Neuronal stem cell (in vitro differentiated cells): ENCODE results near the gene IDNK.

Experiments used
- DNase-seq: peaks from one replicate; pipeline ENCODE4 v3.0.0-alpha.2; 2013; ENCODE audit warnings: low spot score
- H2AFZ ChIP-seq: one replicate; pipeline ENCODE4 v1.6.1; 2013; ENCODE audit warnings: mild to moderate bottlenecking, low read length, inconsistent platforms
- H2AK5ac ChIP-seq: 2 replicates; pipeline ENCODE4 v1.6.1; 2013; ENCODE audit warnings: low read depth, mild to moderate bottlenecking, inconsistent platforms, low read length, moderate library complexity, mixed read lengths
- H2BK120ac ChIP-seq: 2 replicates; pipeline ENCODE4 v1.6.1; 2013; ENCODE audit warnings: low read depth, mild to moderate bottlenecking, inconsistent platforms, low read length, moderate library complexity, mixed read lengths
- H2BK12ac ChIP-seq: one replicate; pipeline ENCODE4 v1.6.1; 2013; ENCODE audit warnings: low read length, inconsistent platforms
- H2BK15ac ChIP-seq: 2 replicates; pipeline ENCODE4 v1.6.1; 2013; ENCODE audit warnings: mild to moderate bottlenecking, low read length, inconsistent platforms, mixed read lengths
- H2BK5ac ChIP-seq: one replicate; pipeline ENCODE4 v1.6.1; 2013; ENCODE audit warnings: inconsistent platforms, mild to moderate bottlenecking, low read length, moderate library complexity
- H3K14ac ChIP-seq: one replicate; pipeline ENCODE4 v1.6.1; 2013; ENCODE audit warnings: low read length, inconsistent platforms
- H3K18ac ChIP-seq: 2 replicates; pipeline ENCODE4 v1.6.1; 2013; ENCODE audit warnings: low read length, inconsistent platforms
- H3K23ac ChIP-seq: 2 replicates; pipeline ENCODE4 v1.6.1; 2013; ENCODE audit warnings: low read depth, mild to moderate bottlenecking, mixed read lengths, low read length, inconsistent platforms; ENCODE audit not compliant: poor library complexity
- H3K27ac ChIP-seq: replicated peaks from 3 replicates; pipeline ENCODE4 v1.5.1; 2013; ENCODE audit warnings: low read length, inconsistent platforms
- H3K27me3 ChIP-seq, 3 experiments: 2 replicates each; pipeline ENCODE4 v1.6.1; 2013; ENCODE audit warnings: low read length in 3 of 3, mild to moderate bottlenecking in 2 of 3, inconsistent platforms in 1 of 3, low read depth in 1 of 3, mixed read lengths in 1 of 3, moderate library complexity in 1 of 3; ENCODE audit not compliant: control insufficient read depth in 3 of 3, insufficient read depth in 3 of 3
- H3K36me3 ChIP-seq, 2 donors: replicated peaks in 1 of 2; 2 replicates each; pipeline ENCODE4 v1.6.1; 2013; ENCODE audit warnings: low read length in 2 of 2; ENCODE audit not compliant: control insufficient read depth in 2 of 2, insufficient read depth in 2 of 2
- H3K4ac ChIP-seq: 2 replicates; pipeline ENCODE4 v1.6.1; 2013; ENCODE audit warnings: inconsistent platforms, mild to moderate bottlenecking, low read length, moderate library complexity
- H3K4me1 ChIP-seq, 2 donors: 1 replicate in 1 of 2; 2 replicates in 1 of 2; pipeline ENCODE4 v1.6.1; 2013; ENCODE audit warnings: low read length in 2 of 2, low read depth in 1 of 2; ENCODE audit not compliant: control insufficient read depth in 2 of 2, insufficient read depth in 1 of 2
- H3K4me2 ChIP-seq: one replicate; pipeline ENCODE4 v1.6.1; 2013; ENCODE audit warnings: mild to moderate bottlenecking, low read length, inconsistent platforms; ENCODE audit not compliant: insufficient read depth, poor library complexity, severe bottlenecking
- H3K4me3 ChIP-seq, 2 donors: 2 replicates each; pipeline ENCODE4 v1.5.1; 2013; ENCODE audit warnings: low read length in 2 of 2, mild to moderate bottlenecking in 2 of 2, inconsistent platforms in 1 of 2, moderate library complexity in 1 of 2
- H3K79me1 ChIP-seq: one replicate; pipeline ENCODE4 v1.6.1; 2013; ENCODE audit warnings: low read depth, mild to moderate bottlenecking, inconsistent platforms, low read length, moderate library complexity
- H3K9ac ChIP-seq: one replicate; pipeline ENCODE4 v1.6.1; 2013; ENCODE audit warnings: mild to moderate bottlenecking, low read depth, low read length, inconsistent platforms; ENCODE audit not compliant: poor library complexity
- H3K9me3 ChIP-seq, 2 donors: replicated peaks in 1 of 2; 2 replicates each; pipeline versions ENCODE3 to v1.6.1; 2013; ENCODE audit warnings: low read length in 2 of 2, mild to moderate bottlenecking in 2 of 2, inconsistent platforms in 1 of 2, low read depth in 1 of 2, mixed read lengths in 1 of 2, moderate library complexity in 1 of 2; ENCODE audit not compliant: control insufficient read depth in 2 of 2, insufficient read depth in 1 of 2
- H4K8ac ChIP-seq: one replicate; pipeline ENCODE4 v1.6.1; 2013; ENCODE audit warnings: low read depth, mild to moderate bottlenecking, inconsistent platforms, low read length, moderate library complexity
- H4K91ac ChIP-seq: one replicate; pipeline ENCODE4 v1.6.1; 2013; ENCODE audit warnings: low read length, low read depth, mild to moderate bottlenecking, inconsistent platforms; ENCODE audit not compliant: poor library complexity
- WGBS, 2 donors: extraction: QIAGEN DNeasy Blood & Tissue Kit; methylation state at CpG; one replicate each; pipeline ENCODE4 v1.1.7; 2013; ENCODE audit warnings: missing lambda C conversion rate in 2 of 2, mixed read lengths in 1 of 2; ENCODE audit not compliant: insufficient read length in 2 of 2, insufficient replicate concordance in 1 of 2; ENCODE audit errors: extremely low coverage in 2 of 2; 5-methylcytosine and 5-hydroxymethylcytosine counted together

IDNK gene

DNA sequence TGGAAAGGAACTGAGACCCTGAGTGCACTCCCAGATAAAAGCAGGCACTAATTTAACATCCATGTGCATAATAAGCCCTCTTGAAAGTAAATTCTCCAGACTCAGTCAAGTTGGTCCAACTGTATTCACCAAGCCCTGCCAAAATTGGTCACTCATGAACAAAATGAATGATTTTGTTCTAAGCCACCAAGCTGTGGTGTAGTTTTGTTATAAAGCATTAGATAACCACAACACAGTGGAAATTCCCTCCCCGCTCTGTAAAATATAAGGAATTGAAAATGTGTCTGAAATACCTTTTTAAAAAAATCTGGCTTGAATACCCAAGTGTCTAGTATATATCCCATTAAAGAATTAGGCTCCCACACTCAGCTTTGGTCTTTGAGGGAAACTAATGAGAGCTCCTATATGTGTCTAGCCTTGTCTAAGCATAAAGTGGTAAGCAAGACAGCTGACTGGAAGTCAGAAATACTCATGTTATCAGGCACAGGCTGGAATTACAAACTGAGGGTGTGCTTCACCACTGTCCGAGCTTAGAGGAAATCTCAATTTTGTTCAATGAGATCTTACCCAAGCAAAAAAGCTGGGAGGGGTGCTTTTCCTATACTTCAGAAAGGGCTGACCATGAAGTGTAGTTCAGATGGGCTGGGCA lies 33.2 kb downstream of the IDNK start:
- no peak overlapping the region for H2BK120ac ChIP-seq
- no peaks in the 10 kb centered on the region for H3K4me1 ChIP-seq
- no peak overlapping the region for H3K14ac ChIP-seq
- H2BK5ac ChIP-seq = no peak overlapping the region
- H3K4me3 ChIP-seq = no peak overlapping the region
- H3K9ac ChIP-seq = no peak overlapping the region
- no peak overlapping the region for H3K23ac ChIP-seq
- H3K79me1 ChIP-seq = no peaks in the 10 kb centered on the region
- no peak overlapping the region for H3K4ac ChIP-seq
- DNase-seq = no peak
- peaks cover 4 to 17% of the 10 kb centered on the region in 2 donors for H3K9me3 ChIP-seq
- H2AFZ ChIP-seq = no peak overlapping the region
- H3K27me3 ChIP-seq = no peaks in the 10 kb centered on the region
- no peak overlapping the region for H3K4me2 ChIP-seq
- no peak overlapping the region for H2AK5ac ChIP-seq
- peaks cover 13 to 99% of the 10 kb centered on the region in 2 donors for H3K36me3 ChIP-seq
- H4K91ac ChIP-seq = no peak overlapping the region
- no peak overlapping the region for H3K27ac ChIP-seq
- H3K18ac ChIP-seq = no peak overlapping the region
- H4K8ac ChIP-seq = no peak overlapping the region
- no CpG with 5 or more reads among the region's 2 CpGs for WGBS, 2 donors
- H2BK15ac ChIP-seq = no peak overlapping the region
- no peak overlapping the region for H2BK12ac ChIP-seq

GRCh38 chr9:83656952-83657351 lies 34.0 kb downstream of the IDNK start:
- DNase-seq = no peak
- Histone ChIP-seq H2BK15ac (no peak overlapping the region), H3K4me1 (no peaks in the 10 kb centered on the region), H3K36me3 (peaks cover 15 to 99% of the 10 kb centered on the region in 2 donors), H3K27me3 (no peaks in the 10 kb centered on the region), H3K4me2 (no peak overlapping the region), H3K9ac (no peak overlapping the region), H4K91ac (no peak overlapping the region), H3K79me1 (no peaks in the 10 kb centered on the region), H4K8ac (no peak overlapping the region), H2AK5ac (no peak overlapping the region), H2BK12ac (no peak overlapping the region), H2BK120ac (no peak overlapping the region), H3K9me3 (peaks cover 0 to 12% of the 10 kb centered on the region in 2 donors), H2AFZ (no peak overlapping the region), H3K27ac (no peak overlapping the region), H3K4me3 (no peak overlapping the region), H2BK5ac (no peak overlapping the region), H3K23ac (no peak overlapping the region), H3K14ac (no peak overlapping the region), H3K18ac (no peak overlapping the region), H3K4ac (no peak overlapping the region)
- WGBS, 2 donors = no CpG with 5 or more reads among the region's 6 CpGs

- no peak overlapping the region for H2BK5ac ChIP-seq
- H3K4me3 ChIP-seq = no peak overlapping the region
- no peak overlapping the region for H3K14ac ChIP-seq
- H3K9me3 ChIP-seq = no peaks in the 10 kb centered on the region
- no peak overlapping the region for H3K23ac ChIP-seq
- no peak overlapping the region for H4K8ac ChIP-seq
- no peaks in the 10 kb centered on the region for H3K27me3 ChIP-seq
- H3K4me2 ChIP-seq = no peak overlapping the region
- no peak overlapping the region for H2BK15ac ChIP-seq
- H2BK12ac ChIP-seq = no peak overlapping the region
- H3K4ac ChIP-seq = no peak overlapping the region
- no peak overlapping the region for H3K18ac ChIP-seq
- no peak for DNase-seq
- H3K27ac ChIP-seq = no peak overlapping the region
- H2AFZ ChIP-seq = no peak overlapping the region
- no peak overlapping the region for H3K9ac ChIP-seq
- no peaks in the 10 kb centered on the region for H3K4me1 ChIP-seq
- no peak overlapping the region for H2AK5ac ChIP-seq
- no peaks in the 10 kb centered on the region for H3K79me1 ChIP-seq
- no CpG with 5 or more reads among the region's 3 CpGs for WGBS, 2 donors
- H3K36me3 ChIP-seq = peaks cover 7 to 95% of the 10 kb centered on the region in 2 donors
- H2BK120ac ChIP-seq = no peak overlapping the region
- no peak overlapping the region for H4K91ac ChIP-seq
These were observed 40.0 kb downstream of the IDNK start for GRCh38 chr9:83662933-83663332.

DNA sequence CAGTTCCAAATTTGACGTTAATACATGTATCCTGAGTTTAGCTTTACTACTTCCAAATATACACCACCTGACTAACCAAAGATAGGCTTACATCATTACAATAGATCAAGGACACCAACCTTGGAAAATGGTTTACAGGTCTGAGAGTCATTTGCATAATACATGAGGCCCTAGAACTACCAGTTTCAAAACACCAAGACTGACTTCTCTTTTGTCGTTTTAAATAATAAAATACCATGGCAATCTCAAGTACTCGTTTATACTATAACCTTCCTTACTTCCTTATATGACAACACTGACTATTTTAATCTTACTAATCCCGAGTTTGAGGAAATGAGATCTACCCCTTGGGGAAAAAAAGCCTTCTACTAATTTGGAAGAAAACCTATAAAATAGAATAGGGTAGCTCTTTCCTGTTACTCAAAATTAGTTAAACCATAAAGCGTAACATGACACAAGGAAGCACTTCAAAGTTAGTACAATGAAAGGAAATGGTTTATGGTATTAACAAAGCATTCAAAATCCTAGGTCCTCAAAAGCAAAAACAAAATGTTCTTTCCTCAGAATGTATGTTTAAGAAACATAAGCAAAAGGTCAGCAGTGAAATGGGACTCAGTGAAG lies 42.7 kb downstream of the IDNK start:
- Histone ChIP-seq H3K27me3 (no peaks in the 10 kb centered on the region), H2BK15ac (no peak overlapping the region), H2AK5ac (no peak overlapping the region), H3K4me2 (no peak overlapping the region), H3K4ac (no peak overlapping the region), H2BK12ac (no peak overlapping the region), H3K27ac (no peak overlapping the region), H3K9me3 (no peaks in the 10 kb centered on the region), H3K4me1 (no peaks in the 10 kb centered on the region), H3K9ac (no peak overlapping the region), H3K79me1 (no peaks in the 10 kb centered on the region), H4K8ac (no peak overlapping the region), H2BK120ac (no peak overlapping the region), H2BK5ac (no peak overlapping the region), H2AFZ (no peak overlapping the region), H3K14ac (no peak overlapping the region), H3K18ac (no peak overlapping the region), H3K4me3 (no peak overlapping the region), H3K23ac (no peak overlapping the region), H3K36me3 (peaks cover 11 to 96% of the 10 kb centered on the region in 2 donors), H4K91ac (no peak overlapping the region)
- no peak for DNase-seq
- 100% methylated on average over 1 of the region's 5 CpGs; no CpG with 5 or more reads in 1 of the 2 donors for WGBS, 2 donors
